Measurements from ENCODE around the gene PLAGL2.
A peak's percentile ranks its signal among the peaks of the same experiment; 100 is the strongest.
"Not testable (repeated sequence)": the region's sequence is repeated elsewhere in the genome, so short reads cannot be mapped to it uniquely, and the experiment has no call there.

PLAGL2 gene, protein sequence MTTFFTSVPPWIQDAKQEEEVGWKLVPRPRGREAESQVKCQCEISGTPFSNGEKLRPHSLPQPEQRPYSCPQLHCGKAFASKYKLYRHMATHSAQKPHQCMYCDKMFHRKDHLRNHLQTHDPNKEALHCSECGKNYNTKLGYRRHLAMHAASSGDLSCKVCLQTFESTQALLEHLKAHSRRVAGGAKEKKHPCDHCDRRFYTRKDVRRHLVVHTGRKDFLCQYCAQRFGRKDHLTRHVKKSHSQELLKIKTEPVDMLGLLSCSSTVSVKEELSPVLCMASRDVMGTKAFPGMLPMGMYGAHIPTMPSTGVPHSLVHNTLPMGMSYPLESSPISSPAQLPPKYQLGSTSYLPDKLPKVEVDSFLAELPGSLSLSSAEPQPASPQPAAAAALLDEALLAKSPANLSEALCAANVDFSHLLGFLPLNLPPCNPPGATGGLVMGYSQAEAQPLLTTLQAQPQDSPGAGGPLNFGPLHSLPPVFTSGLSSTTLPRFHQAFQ

GRCh38 chr20:32207626-32208498 lies at the start of gene PLAGL2, which contains the start of gene POFUT1:
PLAGL2 (minus strand) TSS chr20:32207743; CDS start chr20:32202178, 5,565 bp downstream.
POFUT1 (plus strand) TSS chr20:32207880; CDS start chr20:32207942, 62 bp downstream.
- peak; percentile 77 for DNase-seq

DNA sequence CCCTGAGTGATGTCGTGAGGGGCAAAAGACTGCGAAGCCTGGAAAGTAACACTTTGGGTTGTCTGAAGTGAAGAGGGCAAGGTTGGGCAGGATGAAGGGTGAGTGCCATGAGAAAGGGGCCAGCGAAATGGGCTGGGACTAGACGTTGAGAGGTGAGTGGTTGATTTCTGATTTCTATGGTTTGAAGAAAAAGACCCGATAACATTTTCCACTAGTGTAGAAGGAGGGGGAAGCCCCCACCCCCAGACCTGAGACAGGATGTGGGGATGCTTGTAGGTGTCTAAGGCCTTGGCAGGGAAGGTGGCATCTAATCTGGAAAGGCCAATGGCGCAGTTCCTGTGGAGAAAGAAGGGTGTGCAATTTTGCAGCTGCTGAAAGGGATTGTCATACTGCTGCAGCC lies 44.6 kb upstream of the PLAGL2 start:
- no peak for DNase-seq

GRCh38 chr20:32251470-32251869 lies 43.9 kb upstream of the PLAGL2 start:
- no peak for DNase-seq

DNA sequence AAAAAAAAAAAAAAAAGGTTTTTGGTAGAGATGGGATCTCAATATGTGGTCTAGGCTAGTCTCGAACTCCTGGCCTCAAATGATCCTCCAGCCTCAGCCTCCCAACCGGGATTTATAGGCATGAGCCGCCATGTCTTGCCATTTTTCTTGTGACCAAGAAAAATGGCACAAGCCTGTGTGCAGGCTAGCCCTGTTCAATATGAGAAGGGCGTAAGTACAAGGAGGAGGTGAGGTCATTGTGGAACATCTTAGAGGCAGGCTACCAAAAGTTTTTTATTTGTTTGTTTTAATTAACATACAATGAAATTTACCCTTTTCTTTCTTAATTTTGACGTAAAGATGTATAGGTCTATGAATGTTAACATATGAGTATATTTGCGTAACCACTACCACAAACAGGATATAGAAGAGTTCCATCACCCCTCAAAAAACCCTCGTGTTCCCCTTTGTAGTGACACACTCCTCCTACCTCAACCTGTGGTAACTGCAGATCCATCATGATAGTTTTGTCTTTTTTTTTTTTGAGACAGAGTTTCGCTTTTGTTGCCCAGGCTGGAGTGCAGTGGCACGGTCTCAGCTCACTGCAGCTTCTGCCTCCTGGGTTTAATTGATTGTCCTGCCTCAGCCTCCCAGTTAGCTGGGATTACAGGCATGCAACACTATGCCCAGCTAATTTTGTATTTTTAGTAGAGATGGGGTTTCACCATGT lies 41.6 kb upstream of the PLAGL2 start:
- DNase-seq = no peak

DNA sequence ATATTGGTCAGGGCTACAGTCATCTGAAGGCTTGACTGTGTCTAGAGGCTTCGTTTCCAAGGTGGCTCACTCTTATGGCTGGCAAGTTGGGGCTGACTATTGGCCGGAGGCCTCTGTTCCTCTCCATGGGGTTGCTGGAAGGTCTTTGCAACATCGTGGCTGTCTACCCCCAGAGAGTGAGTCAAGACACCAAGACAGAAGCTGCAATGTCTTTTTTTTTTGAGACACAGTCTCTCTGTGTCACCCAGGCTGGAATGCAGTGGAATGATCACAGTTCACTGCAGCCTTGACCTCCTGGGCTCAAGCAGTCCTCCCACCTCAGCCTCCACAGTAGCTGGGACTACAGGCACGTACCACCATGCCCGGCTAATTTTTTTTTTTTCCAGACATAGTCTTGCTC lies 40.5 kb upstream of the PLAGL2 start:
- no peak for DNase-seq

GRCh38 chr20:32246208-32246607 lies 38.7 kb upstream of the PLAGL2 start:
- DNase-seq = not testable (repeated sequence)

DNA sequence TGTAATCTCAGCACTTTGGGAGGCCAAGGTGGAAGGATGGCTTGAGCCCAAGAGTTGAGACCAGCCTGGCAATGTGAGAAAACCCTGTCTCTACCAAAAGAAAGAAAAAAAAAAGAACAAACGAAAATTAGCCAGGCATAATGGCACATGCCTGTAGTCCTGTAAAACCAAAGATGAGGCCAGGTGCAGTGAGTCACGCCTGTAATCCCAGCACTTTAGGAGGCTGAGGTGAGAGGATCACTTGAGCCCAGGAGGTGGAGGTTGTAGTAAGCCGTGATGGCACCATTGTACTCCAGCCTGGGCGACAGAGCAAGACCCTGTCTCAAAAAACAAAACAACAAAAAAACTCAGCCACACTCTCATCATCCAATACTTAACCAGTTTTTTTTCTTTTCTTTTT lies 37.4 kb upstream of the PLAGL2 start:
- DNase-seq = no peak

DNA sequence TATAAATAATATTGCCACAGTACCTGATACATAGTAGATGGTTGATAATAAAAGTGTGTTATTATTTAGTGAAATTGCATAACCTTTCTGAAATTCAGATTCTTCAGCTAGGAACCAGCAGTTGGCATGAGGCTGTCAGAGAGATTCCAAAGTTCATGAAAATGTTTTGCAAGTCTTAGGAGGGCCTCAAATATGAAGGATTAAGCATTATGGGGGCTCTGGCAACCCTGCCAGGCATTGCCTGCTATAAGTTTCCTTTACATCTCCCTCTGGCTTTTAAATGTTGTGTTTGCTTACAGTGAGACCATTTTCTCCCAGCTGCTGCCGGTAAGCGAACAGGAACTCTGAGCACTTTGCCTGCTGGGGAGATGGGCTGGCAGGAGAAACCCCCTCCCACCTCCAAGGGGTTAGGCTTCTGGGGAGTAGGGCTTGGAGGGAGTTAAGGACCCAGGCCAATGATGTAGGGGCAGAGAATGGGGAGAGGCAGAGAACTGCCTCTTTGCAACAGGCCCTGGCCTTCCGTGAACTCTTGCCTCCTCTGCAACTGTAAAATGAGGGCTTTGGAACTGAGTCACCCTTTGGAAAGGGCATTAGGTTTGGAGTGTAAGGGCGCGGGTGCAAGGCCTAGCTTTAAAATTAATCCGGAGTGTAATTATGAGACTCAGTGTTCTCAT lies 36.7 kb upstream of the PLAGL2 start:
- DNase-seq = no peak

DNA sequence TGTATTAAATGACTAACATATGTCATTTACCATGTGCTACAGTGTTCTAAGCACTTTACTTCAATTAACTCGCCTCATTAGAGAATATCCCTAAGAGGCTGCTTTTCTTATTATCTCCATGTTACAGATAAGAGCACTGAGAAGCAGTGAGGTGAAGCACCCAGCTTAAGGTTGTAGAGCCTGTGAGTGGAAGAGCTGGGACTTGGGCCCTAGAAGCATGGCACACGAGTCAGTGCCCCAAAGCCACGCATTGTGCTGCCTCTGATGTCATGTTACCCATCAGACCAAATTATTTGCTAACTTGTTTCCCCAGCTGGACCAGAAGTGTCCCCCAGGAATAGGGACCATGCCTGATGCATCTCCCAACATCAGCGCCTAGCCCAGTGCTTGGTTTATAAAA lies 34.3 kb upstream of the PLAGL2 start:
- DNase-seq = no peak

DNA sequence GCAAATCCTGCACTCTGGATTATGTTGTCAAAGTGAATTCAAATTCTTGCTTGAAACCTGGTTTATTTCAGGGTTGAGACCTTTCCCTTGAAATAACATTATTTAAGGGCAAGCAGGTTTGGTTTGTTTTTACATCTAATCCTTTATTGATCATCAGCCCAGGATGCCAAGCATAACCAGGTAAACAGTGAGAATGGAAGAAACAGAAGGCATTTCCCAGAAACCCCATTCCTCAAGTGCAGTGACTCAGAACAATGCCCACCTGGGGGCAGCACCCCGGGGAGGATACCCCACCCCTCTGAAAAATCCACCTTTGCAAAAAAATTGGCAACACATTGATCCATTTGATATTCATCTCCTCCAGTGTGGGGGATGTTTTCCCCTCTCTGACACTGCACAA lies 32.7 kb upstream of the PLAGL2 start:
- DNase-seq = no peak

- DNase-seq = no peak
Measured at GRCh38 chr20:32238483-32239425, 31.2 kb upstream of the PLAGL2 start.

DNA sequence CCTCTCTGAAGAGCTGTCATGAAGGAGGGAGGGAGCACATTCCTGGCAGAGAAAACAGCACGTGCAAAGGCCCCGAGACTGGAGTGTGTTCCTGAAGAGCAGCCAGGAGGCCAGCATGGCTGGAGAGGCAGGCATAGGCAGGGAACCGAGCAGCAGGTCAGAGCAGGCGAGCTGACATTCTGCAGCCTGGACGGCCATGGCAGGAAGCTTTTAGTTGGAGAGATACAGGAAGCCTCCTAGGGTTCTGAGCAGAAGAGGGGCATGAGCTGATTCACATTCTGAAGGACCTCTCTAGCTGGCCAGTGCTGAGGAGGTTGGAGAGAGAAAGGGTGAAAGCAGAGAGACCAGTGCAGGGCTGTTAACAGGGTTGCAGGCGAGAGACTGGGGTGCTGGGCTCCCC lies 29.9 kb upstream of the PLAGL2 start:
- no peak for DNase-seq

GRCh38 chr20:32236819-32237218 lies 29.3 kb upstream of the PLAGL2 start:
- no peak for DNase-seq

DNA sequence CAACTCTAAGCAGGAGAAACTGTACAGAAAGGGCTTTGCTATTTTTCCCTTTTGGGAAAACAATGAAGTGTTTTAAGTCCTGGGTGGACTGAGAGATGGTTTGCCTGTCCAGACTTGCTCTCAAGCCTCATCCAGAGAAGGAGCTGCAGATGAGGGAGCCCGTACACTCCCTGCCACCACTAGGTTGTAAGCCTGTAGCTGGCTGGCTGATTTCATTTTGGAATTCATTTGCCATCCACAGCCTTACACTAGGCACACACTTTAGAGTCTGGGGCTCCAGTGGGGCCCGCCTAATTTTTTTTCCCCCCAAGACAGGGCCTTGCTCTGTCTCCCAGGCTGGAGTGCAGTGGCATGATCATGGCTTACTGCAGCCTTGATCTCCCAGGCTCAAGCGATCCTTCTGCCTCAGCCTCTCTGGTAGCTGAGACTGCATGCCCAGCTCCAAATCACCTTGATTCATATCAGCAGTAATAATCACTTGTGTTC lies 28.5 kb upstream of the PLAGL2 start:
- no peak for DNase-seq

GRCh38 chr20:32235331-32236047 lies 27.9 kb upstream of the PLAGL2 start:
- DNase-seq = no peak

DNA sequence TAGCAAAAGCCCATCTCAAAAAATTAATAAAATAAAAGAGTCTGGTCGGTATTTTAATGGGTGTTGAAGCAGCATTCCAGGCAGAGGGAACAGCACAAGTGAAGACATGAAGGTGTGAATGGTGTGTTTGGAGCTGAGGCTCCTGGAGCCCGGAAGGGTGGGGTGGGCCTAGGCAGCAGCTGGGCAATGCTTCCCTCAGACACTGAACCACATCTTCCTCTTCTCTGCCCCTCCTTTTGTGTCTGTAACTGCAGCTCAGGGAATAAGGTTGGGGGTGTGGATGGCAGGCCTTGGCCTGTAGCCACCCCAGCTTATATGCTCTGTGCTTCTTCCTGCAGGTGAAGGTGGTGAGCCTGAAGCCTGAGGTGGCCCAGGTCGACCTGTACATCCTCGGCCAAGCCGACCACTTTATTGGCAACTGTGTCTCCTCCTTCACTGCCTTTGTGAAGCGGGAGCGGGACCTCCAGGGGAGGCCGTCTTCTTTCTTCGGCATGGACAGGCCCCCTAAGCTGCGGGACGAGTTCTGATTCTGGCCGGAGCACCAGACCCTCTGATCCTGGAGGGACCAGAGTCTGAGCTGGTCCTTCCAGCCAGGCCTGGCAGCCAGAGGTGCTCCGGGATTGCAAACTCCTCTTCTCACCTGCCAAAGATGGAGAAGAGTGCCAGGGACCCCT lies 26.7 kb upstream of the PLAGL2 start:
- no peak for DNase-seq

- DNase-seq = no peak
Measured at GRCh38 chr20:32233286-32233685, 25.7 kb upstream of the PLAGL2 start.

GRCh38 chr20:32232326-32232886 lies 24.9 kb upstream of the PLAGL2 start:
- no peak for DNase-seq

DNA sequence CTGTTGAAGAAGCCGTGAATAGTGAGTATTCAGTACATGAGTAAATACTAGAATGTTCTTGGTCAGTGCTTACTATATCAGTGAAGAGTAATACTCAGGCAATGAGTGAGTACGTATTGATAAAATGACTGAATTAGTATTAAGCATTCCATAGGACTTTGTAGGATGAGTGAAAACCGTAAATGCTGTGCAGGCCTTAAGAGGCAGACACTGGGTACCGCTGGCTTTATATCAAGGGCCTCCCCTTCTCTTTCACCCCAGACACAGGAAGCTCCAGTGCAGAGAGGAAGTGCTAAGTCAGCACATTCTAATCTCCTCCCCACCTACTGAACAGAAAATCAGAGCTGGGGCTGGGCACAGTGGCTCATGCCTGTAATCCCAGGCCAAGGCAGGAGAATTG lies 24.3 kb upstream of the PLAGL2 start:
- no peak for DNase-seq

- DNase-seq = no peak
Measured at GRCh38 chr20:32231245-32231644, 23.7 kb upstream of the PLAGL2 start.

All from KG1 (cell line).